22Rv1 (cell line): ENCODE data around the gene ZBTB20.

ENCODE experiments used
- CTCF ChIP-seq: fragments of 450-650 bp; IDR thresholded peaks from 2 replicates; pipeline ENCODE4 v1.5.1; 2017; ENCODE audit warnings: mild to moderate bottlenecking
- ZFX ChIP-seq: fragments of 450-650 bp; IDR thresholded peaks from 2 replicates; pipeline ENCODE4 v1.6.1; 2017; ENCODE audit warnings: antibody characterized with exemption, borderline replicate concordance

DNA sequence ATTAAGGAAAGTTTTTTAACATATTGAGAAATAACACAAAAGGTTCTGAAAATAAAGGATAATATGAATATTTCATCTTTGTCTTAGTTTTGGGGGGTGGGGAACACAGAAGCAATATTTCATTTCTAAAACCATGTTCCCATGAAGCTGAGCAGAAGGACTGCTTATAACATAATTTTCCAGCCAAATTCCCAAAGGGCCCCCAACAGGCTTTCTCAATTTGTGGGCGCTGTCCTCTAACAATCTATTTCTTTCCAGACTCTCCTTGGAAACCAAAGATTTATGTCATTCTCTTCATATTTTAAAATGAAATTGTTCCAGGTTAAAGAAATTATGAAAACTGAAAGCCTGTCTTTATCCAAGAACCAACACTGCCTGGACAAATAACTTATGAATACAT is 273.5 kb downstream of the ZBTB20 start:
- TF ChIP-seq CTCF (no peak), ZFX (no peak)
